WTC11 (cell line): ENCODE results near the gene AGBL1.

Experiments used
- CTCF ChIP-seq: fragments of 200-600 bp; IDR thresholded peaks from 2 replicates; pipeline ENCODE4 v1.8.0; 2022; ENCODE audit warnings: antibody characterized with exemption
- IRF2 ChIP-seq: sonication (generic); formaldehyde crosslinking; IDR thresholded peaks from 2 replicates; pipeline ENCODE4 v1.8.0; 2022; ENCODE audit warnings: low read depth, missing genetic modification reagents, borderline replicate concordance
- MXD4 ChIP-seq: fragments of 250-450 bp; sonication (Bioruptor Pico); IDR thresholded peaks from 2 replicates; pipeline ENCODE4 v1.8.0; 2021; ENCODE audit warnings: mild to moderate bottlenecking, moderate library complexity, borderline replicate concordance
- ZNF121 ChIP-seq: sonication (generic); formaldehyde crosslinking; IDR thresholded peaks from 2 replicates; pipeline ENCODE4 v1.8.0; 2023; ENCODE audit warnings: missing genetic modification reagents
- ZNF423 ChIP-seq: fragments of 250-450 bp; sonication (Bioruptor Pico); IDR thresholded peaks from 2 replicates; pipeline ENCODE4 v2.1.2; 2022; ENCODE audit warnings: mild to moderate bottlenecking, moderate library complexity

- TF ChIP-seq IRF2 (CRISPR knock-in tag): no peak
- no peak for TF ChIP-seq ZNF423
- TF ChIP-seq CTCF: no peak
- TF ChIP-seq MXD4 (CRISPR knock-in tag): no peak
- TF ChIP-seq ZNF121 (CRISPR knock-in tag): no peak
These were observed 26.6 kb downstream of the AGBL1 start for GRCh38 chr15:86106306-86106705.
